Nephron (organoid): ENCODE measurements around the gene SLC12A9.
"Not testable (repeated sequence)": the region's sequence is repeated elsewhere in the genome, so short reads cannot be mapped to it uniquely, and the experiment has no call there.

Source experiments
- H3K27ac Mint-ChIP-seq, 3 experiments: 2 replicates each; pipeline ENCODE4 v1.8.0; 2020; ENCODE audit warnings: mixed read lengths in 3 of 3, mild to moderate bottlenecking in 2 of 3, moderate library complexity in 1 of 3
- H3K27me3 Mint-ChIP-seq: 2 replicates; pipeline ENCODE4 v1.8.0; 2021; ENCODE audit warnings: low read depth, mild to moderate bottlenecking, moderate library complexity, mixed read lengths
- H3K36me3 Mint-ChIP-seq: 2 replicates; pipeline ENCODE4 v1.8.0; 2020; ENCODE audit warnings: low read depth, mixed read lengths
- H3K4me1 Mint-ChIP-seq: 2 replicates; pipeline ENCODE4 v1.8.0; 2020; ENCODE audit warnings: mixed read lengths
- H3K4me3 Mint-ChIP-seq, 3 experiments: 2 replicates each; pipeline ENCODE4 v1.8.0; 2020; ENCODE audit warnings: mild to moderate bottlenecking in 3 of 3, mixed read lengths in 3 of 3, moderate library complexity in 2 of 3
- H3K9me3 Mint-ChIP-seq: 2 replicates; pipeline ENCODE4 v1.8.0; 2020; ENCODE audit warnings: mixed read lengths
- TF ChIP-seq, protein P1 (sequence below), 3 experiments: fragments of 200-600 bp; sonication (generic); IDR thresholded peaks; one replicate each; pipeline ENCODE4 v1.5.0; 2021; ENCODE audit warnings: antibody characterized with exemption in 3 of 3; ENCODE audit not compliant: unreplicated experiment in 3 of 3

The SLC12A9 gene

DNA sequence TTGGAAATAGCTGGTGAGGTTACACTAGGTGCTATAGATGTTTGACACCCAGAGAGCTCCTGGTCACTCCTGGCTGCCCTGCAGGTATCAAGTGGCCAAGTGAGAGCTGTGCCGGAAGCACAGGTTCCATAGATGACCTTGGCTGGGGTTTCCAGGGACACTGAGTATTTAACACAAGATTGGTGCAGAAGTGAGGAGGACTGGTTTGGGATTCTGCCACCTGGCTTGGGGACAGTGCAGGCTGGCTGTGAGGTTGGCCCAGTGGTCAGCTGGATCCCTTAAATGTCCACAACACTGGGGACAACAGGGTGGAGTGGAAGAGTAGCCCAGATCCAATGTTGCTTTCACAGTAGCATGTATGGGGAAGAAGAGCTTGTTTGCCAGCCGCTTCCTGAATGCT lies 48.5 kb downstream of the SLC12A9 start:
- Mint-ChIP-seq H3K4me3 (no peak overlapping the region), H3K27me3 (peaks cover 39% of the 10 kb centered on the region), H3K4me1 (peaks cover 4% of the 10 kb centered on the region), H3K27ac (no peak overlapping the region), H3K36me3 (no peaks in the 10 kb centered on the region), H3K9me3 (no peaks in the 10 kb centered on the region)
- TF ChIP-seq, protein P1, sequence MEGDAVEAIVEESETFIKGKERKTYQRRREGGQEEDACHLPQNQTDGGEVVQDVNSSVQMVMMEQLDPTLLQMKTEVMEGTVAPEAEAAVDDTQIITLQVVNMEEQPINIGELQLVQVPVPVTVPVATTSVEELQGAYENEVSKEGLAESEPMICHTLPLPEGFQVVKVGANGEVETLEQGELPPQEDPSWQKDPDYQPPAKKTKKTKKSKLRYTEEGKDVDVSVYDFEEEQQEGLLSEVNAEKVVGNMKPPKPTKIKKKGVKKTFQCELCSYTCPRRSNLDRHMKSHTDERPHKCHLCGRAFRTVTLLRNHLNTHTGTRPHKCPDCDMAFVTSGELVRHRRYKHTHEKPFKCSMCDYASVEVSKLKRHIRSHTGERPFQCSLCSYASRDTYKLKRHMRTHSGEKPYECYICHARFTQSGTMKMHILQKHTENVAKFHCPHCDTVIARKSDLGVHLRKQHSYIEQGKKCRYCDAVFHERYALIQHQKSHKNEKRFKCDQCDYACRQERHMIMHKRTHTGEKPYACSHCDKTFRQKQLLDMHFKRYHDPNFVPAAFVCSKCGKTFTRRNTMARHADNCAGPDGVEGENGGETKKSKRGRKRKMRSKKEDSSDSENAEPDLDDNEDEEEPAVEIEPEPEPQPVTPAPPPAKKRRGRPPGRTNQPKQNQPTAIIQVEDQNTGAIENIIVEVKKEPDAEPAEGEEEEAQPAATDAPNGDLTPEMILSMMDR (IDR thresholded peaks at IDR 0.05; ENCODE audit: unreplicated experiment in 3 of 3), result no peak

DNA sequence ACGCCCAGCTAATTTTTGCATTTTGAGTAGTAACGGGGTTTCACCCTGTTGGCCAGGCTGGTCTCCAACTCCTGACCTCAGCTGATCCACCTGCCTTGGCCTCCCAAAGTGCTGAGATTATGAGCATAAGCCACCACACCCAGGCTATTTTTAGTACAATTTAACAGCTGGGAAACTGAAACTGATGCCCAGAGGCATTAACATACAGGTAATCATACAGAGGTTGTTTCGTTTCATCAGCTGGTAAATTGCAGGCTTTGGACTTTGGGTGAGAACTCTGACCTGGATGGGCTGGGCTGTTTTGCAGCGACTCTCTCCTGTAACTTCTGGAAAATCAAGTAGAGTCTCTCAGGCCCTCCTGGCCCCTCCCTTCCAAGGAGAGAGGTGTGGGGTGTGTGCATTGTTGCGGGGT lies 49.4 kb downstream of the SLC12A9 start:
- H3K27me3 Mint-ChIP-seq, result peaks cover 33% of the 10 kb centered on the region
- H3K36me3 Mint-ChIP-seq, result no peaks in the 10 kb centered on the region
- H3K9me3 Mint-ChIP-seq, result no peaks in the 10 kb centered on the region
- H3K4me3 Mint-ChIP-seq, result no peak overlapping the region
- TF ChIP-seq, protein P1 (IDR thresholded peaks at IDR 0.05; ENCODE audit: unreplicated experiment in 3 of 3), result no peak
- no peaks in the 10 kb centered on the region for H3K4me1 Mint-ChIP-seq
- no peak overlapping the region for H3K27ac Mint-ChIP-seq

DNA sequence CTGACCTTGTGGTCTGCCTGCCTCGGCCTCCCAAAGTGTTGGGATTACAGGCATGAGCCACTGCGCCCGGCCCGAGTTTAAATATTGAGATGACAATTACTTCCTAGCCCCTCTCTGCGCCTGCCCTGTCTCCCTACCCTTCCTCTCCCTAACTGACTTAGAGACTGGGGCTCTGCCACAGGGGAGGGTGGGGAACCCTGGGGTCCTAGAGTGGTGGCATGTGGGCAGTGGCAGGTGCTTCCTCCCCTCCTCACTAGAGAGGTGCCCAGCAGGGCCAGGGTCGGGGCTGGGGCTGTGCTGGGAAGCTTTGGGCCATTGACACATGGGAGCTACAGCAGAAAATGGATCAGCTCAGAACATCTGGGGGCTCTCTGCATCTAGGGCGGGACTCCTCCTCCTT lies 50.1 kb downstream of the SLC12A9 start:
- no peak overlapping the region for H3K4me3 Mint-ChIP-seq
- H3K27me3 Mint-ChIP-seq, result peaks cover 27% of the 10 kb centered on the region
- TF ChIP-seq, protein P1 (IDR thresholded peaks at IDR 0.05; ENCODE audit: unreplicated experiment in 3 of 3), result no peak
- no peak overlapping the region for H3K27ac Mint-ChIP-seq
- H3K9me3 Mint-ChIP-seq, result no peaks in the 10 kb centered on the region
- no peaks in the 10 kb centered on the region for H3K36me3 Mint-ChIP-seq
- no peaks in the 10 kb centered on the region for H3K4me1 Mint-ChIP-seq

DNA sequence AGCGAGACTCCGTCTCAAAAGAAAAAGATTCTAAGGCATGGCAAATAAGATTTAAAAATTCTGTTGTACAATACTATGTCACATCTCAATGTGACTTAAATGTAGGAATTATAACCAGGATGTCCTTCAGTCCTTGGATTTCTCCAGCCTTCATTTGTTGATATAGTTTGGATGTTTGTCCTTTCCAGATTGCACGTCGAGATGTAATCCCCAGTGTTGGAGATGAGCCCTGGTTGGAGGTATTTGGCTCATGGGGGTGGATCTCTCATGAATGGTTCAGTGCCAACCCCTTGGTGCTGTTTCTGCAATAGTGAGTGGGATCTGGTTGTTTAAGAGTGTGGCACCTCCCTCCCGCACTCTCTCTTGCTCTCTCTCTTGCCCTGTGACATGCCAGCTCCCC lies 56.0 kb downstream of the SLC12A9 start:
- Mint-ChIP-seq H3K27me3 (peaks cover 14% of the 10 kb centered on the region), H3K27ac (no peak overlapping the region), H3K36me3 (no peaks in the 10 kb centered on the region), H3K4me3 (no peak overlapping the region), H3K9me3 (peaks cover 5% of the 10 kb centered on the region), H3K4me1 (no peaks in the 10 kb centered on the region)
- TF ChIP-seq, protein P1 (IDR thresholded peaks at IDR 0.05; ENCODE audit: unreplicated experiment in 3 of 3), result no peak

DNA sequence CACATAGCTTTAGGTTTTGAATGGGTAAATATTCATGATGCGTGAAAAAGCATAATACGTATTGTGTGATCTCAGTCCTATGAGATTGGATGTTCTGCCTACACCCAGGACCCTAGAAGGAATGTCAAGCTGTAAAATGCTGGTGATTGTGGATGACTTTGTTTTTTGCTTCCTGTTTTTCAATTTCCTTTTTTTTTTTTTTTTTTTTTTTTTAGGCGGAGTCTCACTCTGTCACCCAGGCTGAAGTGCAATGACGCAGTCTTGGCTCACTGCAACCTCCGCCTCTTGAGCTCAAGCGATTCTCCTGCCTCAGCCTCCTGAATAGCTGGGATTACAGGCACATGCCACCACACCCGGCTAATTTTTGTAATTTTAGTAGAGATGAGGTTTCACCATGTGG lies 57.9 kb downstream of the SLC12A9 start:
- peaks cover 14% of the 10 kb centered on the region for H3K27me3 Mint-ChIP-seq
- not testable (repeated sequence) for H3K4me1 Mint-ChIP-seq, H3K27ac Mint-ChIP-seq, H3K4me3 Mint-ChIP-seq, H3K9me3 Mint-ChIP-seq, H3K36me3 Mint-ChIP-seq

DNA sequence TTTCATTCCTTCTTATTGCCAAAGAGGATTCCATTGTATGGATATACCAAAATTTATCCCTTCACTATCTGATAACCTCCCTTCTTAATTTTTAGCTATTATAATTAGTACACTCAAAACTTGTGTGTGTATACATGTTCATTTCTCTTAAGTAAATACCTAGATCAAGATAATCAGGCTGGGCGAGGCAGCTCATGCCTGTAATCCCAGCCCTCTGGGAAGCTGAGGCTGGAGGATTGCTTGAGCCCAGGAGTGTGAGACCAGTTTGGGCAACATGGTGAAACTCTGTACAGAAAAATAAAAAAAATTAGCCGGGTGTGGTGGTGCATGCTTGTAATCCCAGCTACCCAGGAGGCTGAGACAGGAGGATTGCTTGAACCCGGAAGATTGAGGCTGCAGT lies 59.0 kb downstream of the SLC12A9 start:
- Mint-ChIP-seq H3K27me3 (peaks cover 14% of the 10 kb centered on the region), H3K27ac (no peak overlapping the region), H3K4me3 (no peak overlapping the region), H3K36me3 (no peaks in the 10 kb centered on the region), H3K4me1 (no peaks in the 10 kb centered on the region), H3K9me3 (peaks cover 5% of the 10 kb centered on the region)
- TF ChIP-seq, protein P1 (IDR thresholded peaks at IDR 0.05; ENCODE audit: unreplicated experiment in 3 of 3), result no peak
